WTC11 (cell line): ENCODE data around the gene RABGEF1. TPM values are rescaled to one million over a fixed set of nuclear protein-coding genes. Genes with fewer than 3 reads are reported as not detected.

Source experiments
- ATAC-seq: fragments of 200-7000 bp; cut with Tn5 transposase; 2 replicates; pipeline ENCODE4 v1.10.0; 2021; ENCODE audit warnings: mild to moderate bottlenecking, moderate library complexity
- Bru-seq: library from RNA; stranded (reverse); fragments of 400-500 nt; gene quantifications from one replicate; lab custom pipeline; 2021; lab: Mats Ljungman, UMichigan
- CTCF ChIA-PET: fragments of 300-600 bp; sonication (Branson Sonifier 250); formaldehyde crosslinking; loops from one replicate; lab custom pipeline; 2021; ENCODE audit warnings: antibody characterized with exemption; lab: Charles Lee
- POLR2A ChIA-PET: fragments of 350-600 bp; sonication (Branson Sonifier 250); formaldehyde crosslinking; loops from one replicate; lab custom pipeline; 2021; ENCODE audit warnings: antibody characterized with exemption; lab: Charles Lee
- DNase-seq: peaks from one replicate; pipeline ENCODE4 v3.0.0; 2021; ENCODE audit warnings: low spot score
- H3K27ac Mint-ChIP-seq: 2 replicates; pipeline ENCODE4 v1.8.0; 2021; ENCODE audit warnings: mixed read lengths
- H3K27me3 Mint-ChIP-seq: 2 replicates; pipeline ENCODE4 v1.8.0; 2021; ENCODE audit warnings: low read depth, mild to moderate bottlenecking, moderate library complexity, mixed read lengths
- H3K36me3 Mint-ChIP-seq: 2 replicates; pipeline ENCODE4 v1.8.0; 2021; ENCODE audit warnings: mixed read lengths
- H3K4me1 Mint-ChIP-seq: 2 replicates; pipeline ENCODE4 v1.8.0; 2022; ENCODE audit warnings: mixed read lengths
- H3K4me3 Mint-ChIP-seq: 2 replicates; pipeline ENCODE4 v1.8.0; 2021; ENCODE audit warnings: mild to moderate bottlenecking, moderate library complexity, mixed read lengths
- H3K9me3 Mint-ChIP-seq: 2 replicates; pipeline ENCODE4 v1.8.0; 2021; ENCODE audit warnings: mixed read lengths
- CBFB ChIP-seq: sonication (generic); formaldehyde crosslinking; IDR thresholded peaks from 2 replicates; pipeline ENCODE4 v1.8.1; 2022; ENCODE audit warnings: mild to moderate bottlenecking, low read depth, missing genetic modification reagents
- ETV6 ChIP-seq: sonication (generic); formaldehyde crosslinking; IDR thresholded peaks from 2 replicates; pipeline ENCODE4 v1.8.1; 2022; ENCODE audit warnings: mild to moderate bottlenecking, missing genetic modification reagents
- FOXK1 ChIP-seq: sonication (generic); formaldehyde crosslinking; IDR thresholded peaks from 2 replicates; pipeline ENCODE4 v1.8.0; 2022; ENCODE audit warnings: mild to moderate bottlenecking, moderate library complexity, missing genetic modification reagents
- GRHL2 ChIP-seq: fragments of 250-450 bp; sonication (Bioruptor Pico); IDR thresholded peaks from 2 replicates; pipeline ENCODE4 v1.8.0; 2022; ENCODE audit warnings: mild to moderate bottlenecking, moderate library complexity; ENCODE audit not compliant: insufficient replicate concordance, severe bottlenecking
- GTF2I ChIP-seq: fragments of 250-450 bp; sonication (Bioruptor Pico); conservative IDR thresholded peaks from 2 replicates; pipeline ENCODE4 v1.4.0; 2021; ENCODE audit warnings: mild to moderate bottlenecking
- JAZF1 ChIP-seq: fragments of 250-450 bp; sonication (Bioruptor Pico); IDR thresholded peaks from 2 replicates; pipeline ENCODE4 v1.9.0; 2021; ENCODE audit warnings: moderate library complexity, mild to moderate bottlenecking, inconsistent platforms
- KAT7 ChIP-seq: sonication (generic); formaldehyde crosslinking; IDR thresholded peaks from 2 replicates; pipeline ENCODE4 v1.8.1; 2023; ENCODE audit warnings: missing genetic modification reagents, mild to moderate bottlenecking, borderline replicate concordance
- NR3C1 ChIP-seq: sonication (generic); formaldehyde crosslinking; conservative IDR thresholded peaks from 2 replicates; pipeline ENCODE4 v1.8.1; 2023; ENCODE audit warnings: low read depth, mild to moderate bottlenecking, missing genetic modification reagents
- RORB ChIP-seq: fragments of 250-450 bp; sonication (Bioruptor Pico); IDR thresholded peaks from 2 replicates; pipeline ENCODE4 v1.9.0; 2021; ENCODE audit warnings: mild to moderate bottlenecking
- SMAD3 ChIP-seq: sonication (generic); formaldehyde crosslinking; IDR thresholded peaks from 2 replicates; pipeline ENCODE4 v1.8.0; 2022; ENCODE audit warnings: missing genetic modification reagents, mild to moderate bottlenecking, borderline replicate concordance
- TCF7 ChIP-seq: sonication (generic); formaldehyde crosslinking; IDR thresholded peaks from 2 replicates; pipeline ENCODE4 v1.8.0; 2022; ENCODE audit warnings: mild to moderate bottlenecking, low read depth, missing genetic modification reagents, moderate library complexity
- TEAD1 ChIP-seq: sonication (generic); formaldehyde crosslinking; IDR thresholded peaks from 2 replicates; pipeline ENCODE4 v1.8.0; 2022; ENCODE audit warnings: mild to moderate bottlenecking, missing genetic modification reagents
- ZNF121 ChIP-seq: sonication (generic); formaldehyde crosslinking; IDR thresholded peaks from 2 replicates; pipeline ENCODE4 v1.8.0; 2023; ENCODE audit warnings: missing genetic modification reagents
- ZNF138 ChIP-seq: sonication (generic); formaldehyde crosslinking; conservative IDR thresholded peaks from 2 replicates; pipeline ENCODE4 v1.8.1; 2022; ENCODE audit warnings: mild to moderate bottlenecking, moderate library complexity, missing genetic modification reagents
- ZNF219 ChIP-seq: sonication (generic); formaldehyde crosslinking; IDR thresholded peaks from 2 replicates; pipeline ENCODE4 v1.8.0; 2023; ENCODE audit warnings: missing genetic modification reagents, mild to moderate bottlenecking, borderline replicate concordance
- ZNF232 ChIP-seq: sonication (generic); formaldehyde crosslinking; IDR thresholded peaks from 2 replicates; pipeline ENCODE4 v1.8.0; 2022; ENCODE audit warnings: mild to moderate bottlenecking, missing genetic modification reagents
- ZNF416 ChIP-seq: fragments of 250-450 bp; sonication (Bioruptor Pico); IDR thresholded peaks from 2 replicates; pipeline ENCODE4 v1.9.0; 2021; ENCODE audit warnings: mild to moderate bottlenecking, inconsistent platforms
- ZNF423 ChIP-seq: fragments of 250-450 bp; sonication (Bioruptor Pico); IDR thresholded peaks from 2 replicates; pipeline ENCODE4 v2.1.2; 2022; ENCODE audit warnings: mild to moderate bottlenecking, moderate library complexity
- long read RNA-seq, 3 experiments: library from RNA in 1 of 3; library from capped mRNA in 1 of 3; library from polyadenylated mRNA in 1 of 3; unstranded in 2 of 3; stranded (forward) in 1 of 3; transcript quantifications; one replicate each; pipeline ENCODE4 v2.0.0, GENCODE V29; 2021
- total RNA-seq: library from RNA; stranded (reverse); gene quantifications from 3 replicates; pipeline ENCODE4 v1.2.3, GENCODE V29; 2021
- TF ChIP-seq, protein P1 (sequence below): fragments of 250-450 bp; sonication (Bioruptor Pico); IDR thresholded peaks from 2 replicates; pipeline ENCODE4 v1.8.0; 2021; ENCODE audit warnings: mild to moderate bottlenecking
- TF ChIP-seq, protein P2 (sequence below): sonication (generic); formaldehyde crosslinking; IDR thresholded peaks from 2 replicates; pipeline ENCODE4 v1.8.1; 2022; ENCODE audit warnings: low read depth, mild to moderate bottlenecking, moderate library complexity, missing genetic modification reagents, borderline replicate concordance
- TF ChIP-seq, protein P3 (sequence below): sonication (generic); formaldehyde crosslinking; IDR thresholded peaks from 2 replicates; pipeline ENCODE4 v1.8.1; 2023; ENCODE audit warnings: mild to moderate bottlenecking, missing genetic modification reagents, moderate library complexity
- TF ChIP-seq, protein P4 (sequence below): fragments of 250-450 bp; sonication (Bioruptor Pico); IDR thresholded peaks from 2 replicates; pipeline ENCODE4 v1.9.0; 2021; ENCODE audit warnings: mild to moderate bottlenecking
- TF ChIP-seq, protein P5 (sequence below): sonication (generic); formaldehyde crosslinking; IDR thresholded peaks from 2 replicates; pipeline ENCODE4 v1.8.1; 2023; ENCODE audit warnings: mild to moderate bottlenecking, missing genetic modification reagents
- TF ChIP-seq, protein P6 (sequence below): fragments of 250-450 bp; sonication (Bioruptor Pico); conservative IDR thresholded peaks from 2 replicates; pipeline ENCODE4 v1.9.0; 2021; ENCODE audit warnings: mild to moderate bottlenecking
- TF ChIP-seq, protein P7 (sequence below): fragments of 250-450 bp; sonication (Bioruptor Pico); IDR thresholded peaks from 2 replicates; pipeline ENCODE4 v2.1.2; 2022; ENCODE audit warnings: mild to moderate bottlenecking, moderate library complexity

RABGEF1 gene
- total RNA-seq (17.1 to 18.1 TPM (median 17.6 TPM) in 3 replicates), Bru-seq, nascent RNA (percentile 76 among the genes with signal in this experiment)
- long read RNA-seq, experiment 1, full-length matches to known transcripts = 66 of 112 reads
- long read RNA-seq, experiment 1, partial matches to known transcripts = 8 of 112 reads
- long read RNA-seq, experiment 1, other reads (novel, unspliced or antisense) = 38 of 112 reads
- long read RNA-seq, experiment 2, full-length matches to known transcripts = 7 of 22 reads
- long read RNA-seq, experiment 2, partial matches to known transcripts = 2 of 22 reads
- long read RNA-seq, experiment 2, other reads (novel, unspliced or antisense) = 13 of 22 reads
- long read RNA-seq, experiment 3, partial matches to known transcripts = 2 of 10 reads
- long read RNA-seq, experiment 3, other reads (novel, unspliced or antisense) = 3 of 10 reads

DNA sequence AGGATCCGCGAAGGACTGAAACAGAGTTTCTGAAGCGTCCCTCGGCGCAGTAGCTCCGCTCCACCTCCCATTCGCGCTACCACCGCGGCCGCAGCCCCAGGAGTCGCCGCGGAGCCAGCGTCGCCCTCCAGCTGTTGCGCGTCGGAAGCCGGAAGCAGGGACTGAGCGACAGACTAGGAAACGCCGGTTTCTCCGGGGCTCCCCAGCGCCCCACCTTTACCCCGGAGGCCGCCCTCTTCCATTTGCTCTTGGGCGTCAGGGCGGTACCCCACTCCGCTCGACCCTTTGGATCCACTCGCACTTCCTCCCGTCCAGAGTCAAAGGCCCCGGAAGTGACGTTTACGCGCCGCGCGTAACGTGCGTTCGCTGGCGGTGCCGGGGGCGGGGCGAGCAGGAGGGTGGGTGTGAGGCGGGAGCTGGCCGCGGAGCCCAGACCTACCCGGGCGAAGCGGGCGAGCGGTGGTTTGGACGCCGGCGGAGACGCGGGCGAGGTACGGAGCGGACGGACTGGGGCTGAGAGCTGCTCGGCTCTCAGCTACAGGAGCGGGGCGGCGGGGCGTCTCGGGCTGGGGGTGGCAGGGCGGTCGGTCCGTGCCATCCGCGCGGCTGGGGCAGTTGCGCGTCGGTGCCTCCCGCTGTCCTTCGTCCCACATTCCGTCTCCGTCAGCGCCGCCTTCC lies at the start of gene RABGEF1:
RABGEF1 (plus strand) TSS at position 432 of the 678 bp plus-strand sequence. CDS start 31,167 bp downstream, outside the sequence.
- peak; percentile 84 for ATAC-seq
- peak; percentile 97 for DNase-seq
- H3K36me3 Mint-ChIP-seq = peaks cover 10% of the 10 kb centered on the region
- ChIA-PET CTCF (interaction anchor here (1.0 to 2.0 kb wide), 2 partner anchors 36 to 183 kb away, joined by 3 to 5 read pairs; no protein-coding TSS in a partner anchor), POLR2A (interaction anchor here (0.5 to 1.6 kb wide), 4 partner anchors 11 to 147 kb away, joined by 3 to 5 read pairs (median 4); no protein-coding TSS in a partner anchor)
- peak within 1 kb of the TSS; percentile 89 for H3K27ac Mint-ChIP-seq
- H3K4me1 Mint-ChIP-seq = peaks cover 12% of the 10 kb centered on the region
- H3K4me3 Mint-ChIP-seq = peak within 1 kb of the TSS; percentile 93
- no peaks in the 10 kb centered on the region for H3K27me3 Mint-ChIP-seq
- H3K9me3 Mint-ChIP-seq = peaks cover 11% of the 10 kb centered on the region
- peak; percentile 53; the same call in 1 of the 2 replicates for TF ChIP-seq SMAD3 (CRISPR knock-in tag)
- TF ChIP-seq, protein P1, sequence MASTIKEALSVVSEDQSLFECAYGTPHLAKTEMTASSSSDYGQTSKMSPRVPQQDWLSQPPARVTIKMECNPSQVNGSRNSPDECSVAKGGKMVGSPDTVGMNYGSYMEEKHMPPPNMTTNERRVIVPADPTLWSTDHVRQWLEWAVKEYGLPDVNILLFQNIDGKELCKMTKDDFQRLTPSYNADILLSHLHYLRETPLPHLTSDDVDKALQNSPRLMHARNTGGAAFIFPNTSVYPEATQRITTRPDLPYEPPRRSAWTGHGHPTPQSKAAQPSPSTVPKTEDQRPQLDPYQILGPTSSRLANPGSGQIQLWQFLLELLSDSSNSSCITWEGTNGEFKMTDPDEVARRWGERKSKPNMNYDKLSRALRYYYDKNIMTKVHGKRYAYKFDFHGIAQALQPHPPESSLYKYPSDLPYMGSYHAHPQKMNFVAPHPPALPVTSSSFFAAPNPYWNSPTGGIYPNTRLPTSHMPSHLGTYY (CRISPR knock-in tag) = no peak
- TF ChIP-seq ZNF121 = no peak
- TF ChIP-seq FOXK1 (CRISPR knock-in tag) = peak; percentile 93
- TF ChIP-seq, protein P2, sequence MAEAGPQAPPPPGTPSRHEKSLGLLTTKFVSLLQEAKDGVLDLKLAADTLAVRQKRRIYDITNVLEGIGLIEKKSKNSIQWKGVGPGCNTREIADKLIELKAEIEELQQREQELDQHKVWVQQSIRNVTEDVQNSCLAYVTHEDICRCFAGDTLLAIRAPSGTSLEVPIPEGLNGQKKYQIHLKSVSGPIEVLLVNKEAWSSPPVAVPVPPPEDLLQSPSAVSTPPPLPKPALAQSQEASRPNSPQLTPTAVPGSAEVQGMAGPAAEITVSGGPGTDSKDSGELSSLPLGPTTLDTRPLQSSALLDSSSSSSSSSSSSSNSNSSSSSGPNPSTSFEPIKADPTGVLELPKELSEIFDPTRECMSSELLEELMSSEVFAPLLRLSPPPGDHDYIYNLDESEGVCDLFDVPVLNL (CRISPR knock-in tag) = no peak; the same call in 1 of the 2 replicates
- TF ChIP-seq, protein P3, sequence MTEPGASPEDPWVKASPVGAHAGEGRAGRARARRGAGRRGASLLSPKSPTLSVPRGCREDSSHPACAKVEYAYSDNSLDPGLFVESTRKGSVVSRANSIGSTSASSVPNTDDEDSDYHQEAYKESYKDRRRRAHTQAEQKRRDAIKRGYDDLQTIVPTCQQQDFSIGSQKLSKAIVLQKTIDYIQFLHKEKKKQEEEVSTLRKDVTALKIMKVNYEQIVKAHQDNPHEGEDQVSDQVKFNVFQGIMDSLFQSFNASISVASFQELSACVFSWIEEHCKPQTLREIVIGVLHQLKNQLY (CRISPR knock-in tag) = no peak
- no peak for TF ChIP-seq GRHL2
- no peak; the same call in 1 of the 2 replicates for TF ChIP-seq TEAD1 (CRISPR knock-in tag)
- TF ChIP-seq, protein P4, sequence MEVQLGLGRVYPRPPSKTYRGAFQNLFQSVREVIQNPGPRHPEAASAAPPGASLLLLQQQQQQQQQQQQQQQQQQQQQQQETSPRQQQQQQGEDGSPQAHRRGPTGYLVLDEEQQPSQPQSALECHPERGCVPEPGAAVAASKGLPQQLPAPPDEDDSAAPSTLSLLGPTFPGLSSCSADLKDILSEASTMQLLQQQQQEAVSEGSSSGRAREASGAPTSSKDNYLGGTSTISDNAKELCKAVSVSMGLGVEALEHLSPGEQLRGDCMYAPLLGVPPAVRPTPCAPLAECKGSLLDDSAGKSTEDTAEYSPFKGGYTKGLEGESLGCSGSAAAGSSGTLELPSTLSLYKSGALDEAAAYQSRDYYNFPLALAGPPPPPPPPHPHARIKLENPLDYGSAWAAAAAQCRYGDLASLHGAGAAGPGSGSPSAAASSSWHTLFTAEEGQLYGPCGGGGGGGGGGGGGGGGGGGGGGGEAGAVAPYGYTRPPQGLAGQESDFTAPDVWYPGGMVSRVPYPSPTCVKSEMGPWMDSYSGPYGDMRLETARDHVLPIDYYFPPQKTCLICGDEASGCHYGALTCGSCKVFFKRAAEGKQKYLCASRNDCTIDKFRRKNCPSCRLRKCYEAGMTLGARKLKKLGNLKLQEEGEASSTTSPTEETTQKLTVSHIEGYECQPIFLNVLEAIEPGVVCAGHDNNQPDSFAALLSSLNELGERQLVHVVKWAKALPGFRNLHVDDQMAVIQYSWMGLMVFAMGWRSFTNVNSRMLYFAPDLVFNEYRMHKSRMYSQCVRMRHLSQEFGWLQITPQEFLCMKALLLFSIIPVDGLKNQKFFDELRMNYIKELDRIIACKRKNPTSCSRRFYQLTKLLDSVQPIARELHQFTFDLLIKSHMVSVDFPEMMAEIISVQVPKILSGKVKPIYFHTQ = no peak
- TF ChIP-seq ZNF423 = no peak
- no peak for TF ChIP-seq CBFB (CRISPR knock-in tag)
- no peak for TF ChIP-seq ZNF416 (CRISPR knock-in tag)
- no peak for TF ChIP-seq ZNF219 (CRISPR knock-in tag)
- TF ChIP-seq TCF7 (CRISPR knock-in tag) = no peak
- no peak for TF ChIP-seq KAT7
- TF ChIP-seq, protein P5, sequence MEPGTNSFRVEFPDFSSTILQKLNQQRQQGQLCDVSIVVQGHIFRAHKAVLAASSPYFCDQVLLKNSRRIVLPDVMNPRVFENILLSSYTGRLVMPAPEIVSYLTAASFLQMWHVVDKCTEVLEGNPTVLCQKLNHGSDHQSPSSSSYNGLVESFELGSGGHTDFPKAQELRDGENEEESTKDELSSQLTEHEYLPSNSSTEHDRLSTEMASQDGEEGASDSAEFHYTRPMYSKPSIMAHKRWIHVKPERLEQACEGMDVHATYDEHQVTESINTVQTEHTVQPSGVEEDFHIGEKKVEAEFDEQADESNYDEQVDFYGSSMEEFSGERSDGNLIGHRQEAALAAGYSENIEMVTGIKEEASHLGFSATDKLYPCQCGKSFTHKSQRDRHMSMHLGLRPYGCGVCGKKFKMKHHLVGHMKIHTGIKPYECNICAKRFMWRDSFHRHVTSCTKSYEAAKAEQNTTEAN = 0 out of 2 replicates have a peak, but pooled peaks have one; percentile 3
- TF ChIP-seq ZNF138 (CRISPR knock-in tag) = no peak
- no peak for TF ChIP-seq RORB (CRISPR knock-in tag)
- TF ChIP-seq, protein P6, sequence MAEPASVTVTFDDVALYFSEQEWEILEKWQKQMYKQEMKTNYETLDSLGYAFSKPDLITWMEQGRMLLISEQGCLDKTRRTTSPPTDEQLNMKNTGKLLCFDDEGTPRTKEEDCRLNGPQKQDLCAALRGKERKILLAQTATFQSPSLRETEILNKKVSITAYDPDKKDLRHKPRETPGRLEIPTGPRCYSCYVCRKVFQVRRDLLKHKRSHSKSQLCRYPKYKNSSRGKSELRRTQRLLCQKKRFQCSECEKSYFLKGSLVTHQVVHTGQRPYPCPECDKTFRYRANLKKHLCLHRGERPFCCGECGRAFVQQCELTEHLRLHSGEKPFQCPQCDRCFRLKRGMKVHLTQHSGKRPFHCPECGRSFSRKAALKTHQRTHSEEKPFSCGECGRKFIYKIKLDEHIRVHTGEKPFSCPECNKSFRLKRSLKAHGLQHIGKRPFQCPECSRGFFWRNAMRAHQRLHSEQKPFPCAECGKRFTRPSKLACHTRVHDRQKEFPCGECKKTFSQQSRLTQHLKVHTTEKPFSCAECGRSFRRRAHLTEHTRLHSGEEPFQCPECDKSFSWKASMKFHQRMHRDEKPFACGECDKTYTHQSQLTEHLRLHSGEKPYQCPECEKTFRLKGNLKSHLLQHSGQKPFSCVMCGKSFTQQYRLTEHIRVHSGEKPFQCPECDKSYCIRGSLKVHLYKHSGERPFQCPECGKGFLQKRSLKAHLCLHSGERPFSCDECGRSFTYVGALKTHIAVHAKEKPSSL (CRISPR knock-in tag) = no peak
- no peak for TF ChIP-seq NR3C1 (CRISPR knock-in tag)
- no peak for TF ChIP-seq GTF2I (CRISPR knock-in tag)
- TF ChIP-seq ZNF232 (CRISPR knock-in tag) = peak; percentile 73; the same call in 1 of the 2 replicates
- TF ChIP-seq ETV6 (CRISPR knock-in tag) = peak; percentile 86; the same call in 1 of the 2 replicates
- TF ChIP-seq, protein P7, sequence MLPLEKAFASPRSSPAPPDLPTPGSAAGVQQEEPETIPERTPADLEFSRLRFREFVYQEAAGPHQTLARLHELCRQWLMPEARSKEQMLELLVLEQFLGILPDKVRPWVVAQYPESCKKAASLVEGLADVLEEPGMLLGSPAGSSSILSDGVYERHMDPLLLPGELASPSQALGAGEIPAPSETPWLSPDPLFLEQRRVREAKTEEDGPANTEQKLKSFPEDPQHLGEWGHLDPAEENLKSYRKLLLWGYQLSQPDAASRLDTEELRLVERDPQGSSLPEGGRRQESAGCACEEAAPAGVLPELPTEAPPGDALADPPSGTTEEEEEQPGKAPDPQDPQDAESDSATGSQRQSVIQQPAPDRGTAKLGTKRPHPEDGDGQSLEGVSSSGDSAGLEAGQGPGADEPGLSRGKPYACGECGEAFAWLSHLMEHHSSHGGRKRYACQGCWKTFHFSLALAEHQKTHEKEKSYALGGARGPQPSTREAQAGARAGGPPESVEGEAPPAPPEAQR (CRISPR knock-in tag) = no peak
- no peak for TF ChIP-seq JAZF1 (CRISPR knock-in tag)
